Epithelial cell of esophagus (primary cell): ENCODE data around the gene PPARA.

Experiments used
- DNase-seq: peaks from one replicate; pipeline ENCODE4 v3.0.0; 2010; ENCODE audit warnings: low read depth
- H3K4me3 ChIP-seq: 2 replicates; pipeline ENCODE4 v1.5.1; 2011; ENCODE audit warnings: mild to moderate bottlenecking, low read length, control low read depth
- CTCF ChIP-seq: IDR thresholded peaks from 2 replicates; pipeline ENCODE4 v1.5.1; 2011; ENCODE audit warnings: low read depth, mild to moderate bottlenecking, low read length, control low read depth, inconsistent platforms; ENCODE audit not compliant: insufficient read depth; ENCODE audit errors: missing control alignments

PPARA gene

GRCh38 chr22:46273432-46274148, 123.3 kb downstream of the PPARA start:
- no peak overlapping the region for H3K4me3 ChIP-seq
- TF ChIP-seq CTCF, result no peak
- no peak for DNase-seq

- DNase-seq, result no peak
- TF ChIP-seq CTCF, result no peak
- no peak overlapping the region for H3K4me3 ChIP-seq
Measured at GRCh38 chr22:46274381-46274780, 124.1 kb downstream of the PPARA start.

- TF ChIP-seq CTCF, result no peak
- H3K4me3 ChIP-seq, result no peak overlapping the region
- DNase-seq, result no peak
Measured at GRCh38 chr22:46275455-46276122, 125.3 kb downstream of the PPARA start.

GRCh38 chr22:46276563-46276962, 126.2 kb downstream of the PPARA start:
- no peak overlapping the region for H3K4me3 ChIP-seq
- TF ChIP-seq CTCF, result no peak
- DNase-seq, result no peak

- no peak for TF ChIP-seq CTCF
- DNase-seq, result no peak
- no peak overlapping the region for H3K4me3 ChIP-seq
Measured at GRCh38 chr22:46278656-46279645, 128.6 kb downstream of the PPARA start.

- H3K4me3 ChIP-seq, result no peak overlapping the region
- no peak for DNase-seq
- no peak for TF ChIP-seq CTCF
Measured at GRCh38 chr22:46280063-46280817, 129.9 kb downstream of the PPARA start.
